ENCODE measurements around the gene ALG12. TPM values are rescaled to one million over a fixed set of nuclear protein-coding genes. Genes with fewer than 3 reads are reported as not detected.

ALG12 gene
- total and polyA plus RNA-seq, 2 of the 13 experiments (the other 11 are each of a cell fraction or from before 2014, with no cell fraction given), result 7.8 to 15.8 TPM

GRCh38 chr22:49937758-49938564 is 19.7 kb upstream of the ALG12 start (continued):
- 0 out of 2 replicates have a peak, but pooled peaks have one; percentile 45 for TF ChIP-seq MIER3 (CRISPR knock-in tag; IDR thresholded peaks at IDR 0.05; ENCODE audit: borderline replicate concordance)
- TF ChIP-seq HNRNPK (IDR thresholded peaks at IDR 0.05; ENCODE audit: low read depth, low read length, poor library complexity, severe bottlenecking), result no peak
- no peak; the same call in 1 of the 2 replicates for TF ChIP-seq POLR2AphosphoS5 (IDR thresholded peaks at IDR 0.05; ENCODE audit: low read depth, low read length)
- TF ChIP-seq ZBTB44 (CRISPR knock-in tag; IDR thresholded peaks at IDR 0.05), result no peak
- no peak for TF ChIP-seq SMYD3 (CRISPR knock-in tag; IDR thresholded peaks at IDR 0.05)
- TF ChIP-seq KLF6 (CRISPR knock-in tag; IDR thresholded peaks at IDR 0.05), result no peak
- TF ChIP-seq ZNF451 (CRISPR knock-in tag; IDR thresholded peaks at IDR 0.05), result peak; percentile 6; the same call in 1 of the 2 replicates
- no peak for TF ChIP-seq ZNF773 (CRISPR knock-in tag; IDR thresholded peaks at IDR 0.05; ENCODE audit: borderline replicate concordance)
- peak; percentile 90 for TF ChIP-seq PAXIP1 (CRISPR knock-in tag; conservative IDR thresholded peaks at IDR 0.05)
- peak; percentile 89 for TF ChIP-seq ZNF430 (CRISPR knock-in tag; IDR thresholded peaks at IDR 0.05)
- TF ChIP-seq ZGPAT (CRISPR knock-in tag; IDR thresholded peaks at IDR 0.05), result peak; percentile 84
- TF ChIP-seq TBL1XR1 (IDR thresholded peaks at IDR 0.05; ENCODE audit: borderline replicate concordance, low read length, partially characterized antibody), result no peak
- TF ChIP-seq ZNF431 (CRISPR knock-in tag; IDR thresholded peaks at IDR 0.05; ENCODE audit: borderline replicate concordance, low read depth), result 0 out of 2 replicates have a peak, but pooled peaks have one; percentile 50
- TF ChIP-seq U2AF1 (optimal IDR thresholded peaks at IDR 0.05; ENCODE audit: low read depth, low read length), result no peak
- no peak for TF ChIP-seq CC2D1A (CRISPR knock-in tag; IDR thresholded peaks at IDR 0.05)
- TF ChIP-seq HMGXB4 (CRISPR knock-in tag; IDR thresholded peaks at IDR 0.05; ENCODE audit: borderline replicate concordance in 1 of 2, low read depth in 1 of 2), result peak; percentile 28 to 32; a peak in 1 of 4 replicates
- TF ChIP-seq FOXM1 (CRISPR knock-in tag; IDR thresholded peaks at IDR 0.05), result no peak
- peak; percentile 84 for TF ChIP-seq KAT8 (CRISPR knock-in tag; IDR thresholded peaks at IDR 0.05)
- TF ChIP-seq TCF12 (IDR thresholded peaks at IDR 0.05), result no peak
- 0 out of 2 replicates have a peak, but pooled peaks have one; percentile 92 for TF ChIP-seq TCF12 (CRISPR knock-in tag; IDR thresholded peaks at IDR 0.05)
- no peak for TF ChIP-seq ZNF530 (CRISPR knock-in tag; IDR thresholded peaks at IDR 0.05; ENCODE audit: low read depth)
